PFSK-1 (cell line): ENCODE data around the gene ZCWPW1.

ENCODE experiments used
- POLR2AphosphoS5 ChIP-seq: IDR thresholded peaks from 2 replicates; pipeline ENCODE4 v1.6.1; 2012; ENCODE audit warnings: low read depth, mild to moderate bottlenecking, control low read depth, low read length, moderate library complexity
- TAF1 ChIP-seq: IDR thresholded peaks from 2 replicates; pipeline ENCODE4 v1.6.1; 2012; ENCODE audit warnings: low read length, control low read depth, borderline replicate concordance; ENCODE audit not compliant: insufficient read depth

- TF ChIP-seq TAF1: no peak
- TF ChIP-seq POLR2AphosphoS5: no peak
Observed at GRCh38 chr7:100425347-100425746, 3.2 kb downstream of the ZCWPW1 start.
